Measurements from ENCODE around the gene UCHL5.
"Not testable (repeated sequence)": the region's sequence is repeated elsewhere in the genome, so short reads cannot be mapped to it uniquely, and the experiment has no call there.

UCHL5 gene

GRCh38 chr1:193065954-193066353 lies 6.8 kb upstream of the UCHL5 start:
- DNase-seq (ENCODE audit: low read depth) = no peak

DNA sequence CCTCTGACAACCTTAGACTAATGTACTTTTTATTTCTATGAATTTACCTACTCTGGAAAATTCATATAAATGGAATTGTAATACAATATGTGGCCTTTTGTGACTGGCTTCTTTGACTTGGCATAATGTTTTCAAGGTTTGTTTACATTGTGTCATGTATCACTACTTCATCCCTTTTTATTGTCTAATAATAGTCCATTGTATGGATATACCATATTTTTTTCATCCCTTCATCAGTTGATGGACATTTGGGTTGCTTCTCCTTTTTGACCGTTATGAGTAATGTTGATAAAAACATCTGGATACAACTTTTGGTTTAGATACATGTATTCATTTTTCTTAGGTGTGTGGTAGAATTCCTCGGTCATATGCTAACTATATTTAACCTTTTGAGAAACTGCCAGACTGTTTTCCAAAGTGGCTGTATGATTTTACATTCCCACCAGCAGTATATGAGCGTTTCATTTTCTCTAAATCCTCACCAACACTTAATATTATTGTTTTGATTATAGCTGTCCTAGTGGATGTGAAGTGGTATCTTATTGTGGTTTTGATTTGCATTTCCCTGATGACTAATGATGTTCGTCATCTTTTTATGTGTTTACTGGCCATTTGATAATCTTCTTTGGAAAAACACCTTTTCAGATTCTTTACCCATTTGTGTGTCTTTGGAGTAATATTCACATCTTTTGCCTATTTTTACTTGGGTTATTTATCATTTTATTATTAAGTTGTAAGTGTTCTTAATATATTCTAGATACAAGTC lies 3.7 kb upstream of the UCHL5 start:
- no peak for DNase-seq (ENCODE audit: low read depth)

DNA sequence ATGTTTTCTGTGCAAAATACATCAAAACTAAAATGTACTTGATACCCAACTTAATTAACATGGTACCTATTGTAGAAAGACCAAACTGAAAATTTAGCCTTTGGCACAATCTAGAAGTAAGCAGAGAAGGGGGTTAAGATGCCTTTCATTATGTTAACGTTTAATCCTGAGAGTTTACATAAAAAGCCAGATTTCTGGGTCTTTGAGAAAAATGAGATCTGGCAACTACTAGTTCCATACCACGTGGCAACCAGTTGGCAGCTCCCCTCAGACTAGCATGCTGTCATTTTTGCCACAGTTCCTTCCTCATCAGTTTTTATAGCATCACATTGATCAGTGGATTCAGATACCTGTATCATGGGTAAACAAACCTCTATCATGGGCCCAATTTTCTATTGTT lies 1.8 kb upstream of the UCHL5 start:
- DNase-seq (ENCODE audit: low read depth) = no peak

DNA sequence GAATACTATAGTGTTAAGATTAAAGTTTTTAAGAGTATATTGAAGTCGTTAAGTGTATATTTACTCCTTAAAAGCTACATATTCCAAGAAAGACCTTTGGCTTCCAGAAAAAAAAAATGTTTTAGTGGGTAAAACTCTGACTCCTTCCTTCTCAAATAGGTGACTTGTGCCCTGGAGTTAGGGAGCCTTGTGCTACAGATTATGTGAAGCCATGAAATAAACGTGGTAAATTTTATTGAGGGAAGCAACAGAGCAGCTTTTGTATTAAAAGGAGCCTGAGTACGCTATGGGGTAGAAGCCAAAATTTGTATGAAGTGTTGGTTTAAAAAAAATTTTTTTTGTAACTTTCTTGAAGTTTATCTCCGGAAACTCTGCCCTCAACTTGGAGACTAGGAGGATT lies 1.2 kb upstream of the UCHL5 start:
- no peak for DNase-seq (ENCODE audit: low read depth)

- DNase-seq (ENCODE audit: low read depth) = no peak
Observed at GRCh38 chr1:193060115-193060403, 899 bp upstream of the UCHL5 start.

DNA sequence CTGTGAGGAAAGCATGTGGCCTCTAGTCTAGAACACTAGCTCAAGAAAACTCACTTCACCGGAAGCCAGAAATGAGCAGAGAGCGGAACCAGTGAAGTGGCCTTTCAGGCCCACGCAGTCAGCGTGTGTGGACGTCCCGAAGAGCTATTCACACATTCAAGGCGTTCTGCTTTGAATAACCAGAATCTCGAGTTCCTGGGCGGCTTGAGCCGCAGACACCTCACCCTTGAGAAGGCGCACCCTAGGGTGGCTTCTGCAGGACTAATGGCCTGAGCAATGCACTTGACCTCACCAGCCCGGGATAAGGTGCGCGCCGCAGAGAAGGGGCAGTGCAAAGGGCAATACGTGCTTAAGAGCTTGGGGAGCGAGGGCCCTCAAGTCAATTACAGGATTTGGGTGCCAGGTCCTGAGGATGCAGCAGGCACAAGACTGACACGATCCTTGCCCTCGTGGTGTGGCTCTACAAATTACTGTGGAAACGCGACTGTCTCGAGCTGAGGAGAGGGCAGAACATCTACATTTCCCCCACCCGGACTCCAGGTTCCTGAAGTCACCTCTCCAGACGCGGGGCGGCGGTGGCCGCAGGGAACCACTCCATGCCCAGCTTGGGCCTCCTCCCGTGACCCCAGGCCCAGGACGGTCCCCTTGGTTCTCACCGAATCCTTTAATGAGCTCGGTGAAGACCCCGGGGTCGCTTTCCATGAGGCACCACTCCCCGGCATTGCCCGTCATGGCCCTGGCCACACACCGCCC lies 455 bp downstream of the UCHL5 start:
- DNase-seq (ENCODE audit: low read depth) = peak; percentile 20

DNA sequence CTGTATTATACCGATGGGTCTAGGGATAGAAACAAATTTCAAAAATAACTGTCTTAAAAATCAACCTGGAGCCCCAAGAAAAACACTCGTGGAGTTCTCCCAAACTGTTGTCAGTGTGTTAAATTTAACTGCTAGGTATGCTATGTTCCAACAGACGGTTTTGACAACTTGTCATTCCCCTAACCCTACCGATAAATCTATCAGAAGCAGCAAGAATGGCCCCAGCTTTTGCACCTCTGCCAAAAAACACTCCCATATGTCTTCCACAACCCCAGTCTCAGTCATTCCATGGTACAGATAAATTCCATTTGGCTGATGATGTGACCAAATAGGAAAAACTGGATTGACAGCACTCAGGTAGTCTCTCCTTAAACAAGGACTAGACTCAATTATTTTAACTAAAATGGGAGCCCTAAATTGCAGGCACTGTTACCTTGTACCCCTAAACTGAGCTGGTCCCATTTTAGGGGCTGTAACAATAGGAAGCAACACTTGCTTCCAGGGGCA lies 4.9 kb downstream of the UCHL5 start:
- no peak for DNase-seq (ENCODE audit: low read depth)

DNA sequence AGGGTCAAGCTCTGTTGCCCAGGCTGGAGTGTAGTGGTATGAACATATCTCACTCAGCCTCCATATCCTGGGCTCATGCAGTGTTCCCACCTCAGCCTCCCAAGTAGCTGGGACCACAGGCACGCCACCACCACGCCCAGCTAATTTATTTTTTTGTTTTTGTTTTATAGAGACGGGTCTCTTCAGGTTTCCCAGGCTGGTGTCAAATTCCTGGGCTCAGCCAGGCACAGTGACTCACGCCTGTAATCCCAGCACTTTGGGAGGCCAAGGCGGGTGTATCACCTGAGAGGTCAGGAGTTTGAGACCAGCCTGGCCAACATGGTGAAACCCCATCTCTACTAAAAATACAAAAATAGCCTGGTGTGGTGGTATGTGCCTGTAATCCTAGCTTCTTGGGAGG lies 10.2 kb downstream of the UCHL5 start:
- not testable (repeated sequence) for DNase-seq (ENCODE audit: low read depth)

- no peak for DNase-seq (ENCODE audit: low read depth)
Observed at GRCh38 chr1:193042766-193043691, 16.1 kb downstream of the UCHL5 start.

- no peak for DNase-seq (ENCODE audit: low read depth)
Observed at GRCh38 chr1:193040011-193040410, 19.1 kb downstream of the UCHL5 start.

GRCh38 chr1:193036337-193037047 lies 22.7 kb downstream of the UCHL5 start:
- DNase-seq (ENCODE audit: low read depth) = no peak

GRCh38 chr1:193033610-193034009 lies 25.6 kb downstream of the UCHL5 start:
- no peak for DNase-seq (ENCODE audit: low read depth)

- DNase-seq (ENCODE audit: low read depth) = not testable (repeated sequence)
Observed at GRCh38 chr1:193032643-193033427, 26.3 kb downstream of the UCHL5 start.

DNA sequence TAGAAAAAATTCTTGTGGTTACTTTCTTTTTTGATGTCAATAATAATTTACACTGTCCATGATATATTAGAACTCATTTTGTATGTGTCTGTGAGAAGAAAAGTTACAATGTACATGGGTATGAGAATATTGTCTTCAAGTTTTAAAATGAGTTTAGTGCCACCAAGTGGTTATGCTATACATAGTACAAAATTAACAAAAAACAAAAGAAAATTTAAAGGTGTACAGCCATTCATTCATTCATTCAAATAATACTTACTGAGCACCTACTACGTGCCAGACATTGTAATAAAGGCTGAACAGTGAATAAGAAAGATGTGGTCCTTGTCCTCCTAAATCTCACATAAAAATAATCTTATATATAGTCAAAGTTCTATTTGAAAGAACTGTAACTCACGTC lies 27.7 kb downstream of the UCHL5 start:
- DNase-seq (ENCODE audit: low read depth) = no peak

DNA sequence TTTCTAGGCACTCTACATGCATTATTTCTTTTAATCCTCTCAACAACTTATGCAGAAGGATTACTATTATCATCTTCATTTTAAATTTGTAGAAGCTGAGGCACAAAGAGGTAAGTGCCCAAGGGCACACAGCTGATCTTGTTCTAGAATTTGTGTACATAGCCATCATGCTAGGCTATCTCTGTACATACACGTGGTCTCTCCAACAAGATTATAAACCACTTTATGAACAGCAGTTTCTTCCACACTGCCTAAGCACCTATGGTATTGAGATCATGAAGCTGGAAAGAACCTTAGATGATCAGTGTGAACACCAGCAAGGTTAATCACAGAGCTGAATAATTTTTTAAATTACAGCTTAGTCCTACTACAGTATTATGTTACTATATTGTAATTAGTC lies 28.9 kb downstream of the UCHL5 start:
- no peak for DNase-seq (ENCODE audit: low read depth)

- no peak for DNase-seq (ENCODE audit: low read depth)
Observed at GRCh38 chr1:193025218-193025617, 33.9 kb downstream of the UCHL5 start.

DNA sequence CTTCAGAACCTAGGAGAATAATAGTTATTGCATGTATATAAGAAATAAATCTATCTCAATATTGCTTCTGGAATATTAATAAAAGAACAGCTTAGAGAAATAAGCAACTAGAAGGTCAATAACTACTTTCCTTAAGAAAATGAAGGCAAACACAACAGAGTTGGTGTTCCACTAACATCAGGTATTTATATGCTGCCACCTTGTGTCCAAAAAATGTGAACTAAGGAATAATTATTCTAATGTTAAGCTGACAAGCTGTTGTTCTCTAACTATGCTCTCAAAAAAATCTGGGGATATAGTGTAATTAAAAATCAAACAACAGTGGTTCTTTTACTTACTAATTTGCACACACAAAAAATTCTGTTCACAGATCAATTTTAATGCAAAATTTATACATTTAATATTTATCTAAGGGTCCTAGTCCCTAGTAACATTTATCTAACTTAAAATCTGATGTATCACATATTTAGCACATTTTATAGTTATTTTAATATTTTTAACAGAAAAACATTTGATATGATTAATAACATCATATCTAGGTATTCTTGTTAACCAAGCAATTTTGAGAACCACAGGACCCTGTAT lies 39.6 kb downstream of the UCHL5 start:
- no peak for DNase-seq (ENCODE audit: low read depth)

DNA sequence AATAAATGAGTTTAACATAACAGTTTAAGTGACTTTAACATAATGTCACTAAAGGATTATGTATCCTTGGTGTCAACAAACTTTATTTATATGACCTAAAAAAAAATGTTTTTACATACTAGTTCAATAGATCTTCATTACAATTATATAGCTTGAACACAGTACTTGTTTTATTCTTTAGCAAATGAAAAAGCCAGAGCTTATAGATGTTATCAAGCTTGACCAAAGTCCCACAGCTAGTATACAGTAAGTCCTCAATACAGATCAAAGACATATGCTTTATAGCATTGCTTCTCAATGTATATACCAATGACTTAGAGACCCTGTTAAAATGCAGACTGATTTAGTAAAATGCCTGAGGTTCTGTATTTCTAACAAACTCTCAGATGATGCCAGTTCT lies 42.4 kb downstream of the UCHL5 start:
- DNase-seq (ENCODE audit: low read depth) = no peak

GRCh38 chr1:193014400-193014799 lies 44.8 kb downstream of the UCHL5 start:
- DNase-seq (ENCODE audit: low read depth) = no peak

GRCh38 chr1:193013707-193014106 lies 45.5 kb downstream of the UCHL5 start:
- no peak for DNase-seq (ENCODE audit: low read depth)

DNA sequence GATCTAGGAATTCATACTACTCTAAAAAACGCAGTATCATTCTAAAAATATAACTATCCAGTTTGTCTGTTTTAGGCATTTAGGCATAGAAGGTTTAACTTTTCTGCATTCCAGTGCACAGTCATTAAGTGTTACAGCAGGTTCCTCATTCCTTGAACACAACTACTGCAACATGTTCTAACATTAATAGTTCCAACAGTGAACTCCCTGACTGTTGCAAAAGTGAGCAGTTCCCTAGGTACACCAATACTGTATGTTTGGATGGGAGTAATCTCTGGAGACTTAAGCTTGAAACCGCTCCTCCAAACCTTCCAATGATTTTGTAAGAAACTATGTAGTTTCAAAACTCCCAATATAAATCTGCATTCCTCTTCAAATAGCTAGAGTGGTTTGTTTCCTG lies 46.2 kb downstream of the UCHL5 start:
- DNase-seq (ENCODE audit: low read depth) = no peak

Measured in stimulated activated CD8-positive, alpha-beta memory T cell treated with anti-CD3 and anti-CD28 coated beads, Interleukin-12 subunit alpha, Interleukin-12 subunit beta, amount 100 ng/mL, for 1 hour (primary cell).